NCI-H2196 (cell line): ENCODE measurements around the gene THUMPD1.
"Not testable (repeated sequence)": the region's sequence is repeated elsewhere in the genome, so short reads cannot be mapped to it uniquely, and the experiment has no call there.

Experiments
- DNase-seq: peaks from one replicate; lab custom pipeline; 2025; ENCODE audit not compliant: unreplicated experiment; lab: John Stamatoyannopoulos, UW

Gene THUMPD1

DNA sequence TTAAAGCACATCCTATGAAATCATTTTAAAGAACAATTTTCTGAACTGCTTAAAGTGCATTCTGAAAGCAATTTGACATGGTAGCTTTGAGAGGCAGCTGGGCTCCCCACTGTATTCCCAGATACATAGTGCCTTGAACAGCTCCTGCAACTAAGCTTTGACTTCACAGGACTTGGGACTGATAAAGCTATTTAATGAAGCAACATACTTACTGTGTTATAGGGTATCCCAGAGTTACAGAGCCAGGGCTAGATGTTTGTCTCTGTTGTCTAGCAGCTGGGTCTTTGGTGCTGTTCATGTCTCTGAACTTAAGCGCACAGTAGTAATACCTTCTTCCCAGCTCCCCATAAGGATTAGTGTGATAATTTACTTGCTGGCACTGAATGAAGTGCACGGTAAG, 45.0 kb downstream of the THUMPD1 start:
- no peak for DNase-seq

DNA sequence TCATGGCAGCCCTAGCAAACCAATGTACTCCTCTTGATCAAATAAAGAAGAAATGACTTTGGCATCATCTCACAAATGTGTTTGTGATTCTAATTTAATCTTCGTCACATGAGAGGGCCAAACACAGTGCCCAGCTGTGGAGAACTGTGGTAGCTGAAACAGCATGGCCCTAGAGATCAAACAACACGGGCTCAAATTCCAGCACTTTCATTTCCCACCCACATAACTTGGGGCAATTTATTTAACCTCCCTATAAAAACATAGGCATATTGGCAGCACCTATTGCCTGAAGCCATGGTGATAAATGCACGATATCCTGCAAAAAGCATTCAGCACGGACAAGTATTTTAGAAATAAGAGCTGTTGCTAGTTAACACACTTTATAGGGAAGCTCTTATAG, 46.6 kb downstream of the THUMPD1 start:
- DNase-seq: no peak

- DNase-seq: not testable (repeated sequence)
Observed at GRCh38 chr16:20694096-20694495, 47.5 kb downstream of the THUMPD1 start.

DNA sequence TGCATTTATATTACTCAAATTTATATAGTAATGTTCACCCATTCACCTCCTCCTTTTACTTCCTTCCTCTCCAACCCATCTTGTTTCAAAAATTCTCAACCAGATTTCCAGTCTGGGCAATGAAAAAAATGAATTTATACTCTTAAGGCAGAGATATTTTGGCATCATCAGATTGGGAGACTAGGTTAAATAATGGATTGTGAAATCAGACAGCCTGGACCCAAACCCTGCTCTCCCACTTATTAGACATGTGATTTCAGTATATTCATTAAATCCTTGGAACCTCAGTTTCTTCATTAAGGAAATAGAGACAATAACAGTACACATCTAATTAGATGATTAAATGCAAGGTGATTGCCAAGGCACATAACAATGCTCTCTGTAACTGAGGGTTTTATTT, 52.0 kb downstream of the THUMPD1 start:
- no peak for DNase-seq

GRCh38 chr16:20683812-20684211, 57.8 kb downstream of the THUMPD1 start:
- DNase-seq: no peak
